GM12864 (cell line): ENCODE data around the gene PAPSS2.

ENCODE experiments used
- DNase-seq: peaks from one replicate; pipeline ENCODE4 v3.0.0-alpha.2; 2011; ENCODE audit warnings: low read depth
- H3K4me3 ChIP-seq: 2 replicates; pipeline ENCODE4 v1.5.1; 2011; ENCODE audit warnings: mild to moderate bottlenecking, low read depth, low read length, control low read depth
- TF ChIP-seq, protein P1 (sequence below): IDR thresholded peaks from 2 replicates; pipeline ENCODE4 v1.5.1; 2011; ENCODE audit warnings: low read depth, mild to moderate bottlenecking, moderate library complexity, low read length, control low read depth, inconsistent platforms; ENCODE audit errors: missing control alignments

Gene PAPSS2

DNA sequence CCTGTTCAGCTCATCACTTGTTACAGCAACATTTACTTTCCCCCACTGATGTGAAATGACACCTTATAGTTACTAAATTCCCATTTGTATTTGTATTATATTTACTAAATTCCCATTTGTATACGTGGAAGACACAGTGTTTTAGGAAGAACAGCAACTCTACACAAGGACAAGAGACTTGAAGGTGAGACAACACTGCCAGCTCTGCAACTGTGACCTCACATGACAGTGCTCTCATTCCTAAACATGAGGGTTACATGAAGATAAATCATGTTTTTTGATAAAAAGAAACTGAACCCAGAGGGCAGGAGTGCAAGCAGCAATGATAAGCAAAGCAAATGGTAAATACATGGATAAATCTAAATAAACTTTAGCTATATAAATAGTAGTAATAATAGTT, 98.0 kb downstream of the PAPSS2 start:
- TF ChIP-seq, protein P1, sequence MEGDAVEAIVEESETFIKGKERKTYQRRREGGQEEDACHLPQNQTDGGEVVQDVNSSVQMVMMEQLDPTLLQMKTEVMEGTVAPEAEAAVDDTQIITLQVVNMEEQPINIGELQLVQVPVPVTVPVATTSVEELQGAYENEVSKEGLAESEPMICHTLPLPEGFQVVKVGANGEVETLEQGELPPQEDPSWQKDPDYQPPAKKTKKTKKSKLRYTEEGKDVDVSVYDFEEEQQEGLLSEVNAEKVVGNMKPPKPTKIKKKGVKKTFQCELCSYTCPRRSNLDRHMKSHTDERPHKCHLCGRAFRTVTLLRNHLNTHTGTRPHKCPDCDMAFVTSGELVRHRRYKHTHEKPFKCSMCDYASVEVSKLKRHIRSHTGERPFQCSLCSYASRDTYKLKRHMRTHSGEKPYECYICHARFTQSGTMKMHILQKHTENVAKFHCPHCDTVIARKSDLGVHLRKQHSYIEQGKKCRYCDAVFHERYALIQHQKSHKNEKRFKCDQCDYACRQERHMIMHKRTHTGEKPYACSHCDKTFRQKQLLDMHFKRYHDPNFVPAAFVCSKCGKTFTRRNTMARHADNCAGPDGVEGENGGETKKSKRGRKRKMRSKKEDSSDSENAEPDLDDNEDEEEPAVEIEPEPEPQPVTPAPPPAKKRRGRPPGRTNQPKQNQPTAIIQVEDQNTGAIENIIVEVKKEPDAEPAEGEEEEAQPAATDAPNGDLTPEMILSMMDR = no peak
- no peak overlapping the region for H3K4me3 ChIP-seq
- DNase-seq = no peak

DNA sequence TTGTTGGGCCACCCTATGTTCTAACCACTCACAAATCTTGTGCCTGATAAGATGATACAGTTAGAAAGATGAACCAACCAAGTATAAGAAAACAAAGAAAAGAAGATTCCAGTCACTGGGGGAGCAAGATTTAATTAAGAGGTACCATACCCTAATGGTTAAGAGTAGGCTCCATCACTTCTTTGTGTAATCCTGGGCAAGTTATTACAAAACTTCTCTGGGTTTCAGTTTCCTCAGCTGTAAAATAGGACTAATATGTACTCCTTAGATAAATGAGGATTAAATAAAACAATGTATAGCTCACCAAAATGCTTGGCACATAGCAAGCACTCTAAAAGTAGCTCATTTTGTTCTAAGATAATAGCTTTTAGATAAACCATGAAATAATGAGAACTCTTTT, 99.9 kb downstream of the PAPSS2 start:
- TF ChIP-seq, protein P1 = no peak
- DNase-seq = no peak
- H3K4me3 ChIP-seq = no peak overlapping the region

DNA sequence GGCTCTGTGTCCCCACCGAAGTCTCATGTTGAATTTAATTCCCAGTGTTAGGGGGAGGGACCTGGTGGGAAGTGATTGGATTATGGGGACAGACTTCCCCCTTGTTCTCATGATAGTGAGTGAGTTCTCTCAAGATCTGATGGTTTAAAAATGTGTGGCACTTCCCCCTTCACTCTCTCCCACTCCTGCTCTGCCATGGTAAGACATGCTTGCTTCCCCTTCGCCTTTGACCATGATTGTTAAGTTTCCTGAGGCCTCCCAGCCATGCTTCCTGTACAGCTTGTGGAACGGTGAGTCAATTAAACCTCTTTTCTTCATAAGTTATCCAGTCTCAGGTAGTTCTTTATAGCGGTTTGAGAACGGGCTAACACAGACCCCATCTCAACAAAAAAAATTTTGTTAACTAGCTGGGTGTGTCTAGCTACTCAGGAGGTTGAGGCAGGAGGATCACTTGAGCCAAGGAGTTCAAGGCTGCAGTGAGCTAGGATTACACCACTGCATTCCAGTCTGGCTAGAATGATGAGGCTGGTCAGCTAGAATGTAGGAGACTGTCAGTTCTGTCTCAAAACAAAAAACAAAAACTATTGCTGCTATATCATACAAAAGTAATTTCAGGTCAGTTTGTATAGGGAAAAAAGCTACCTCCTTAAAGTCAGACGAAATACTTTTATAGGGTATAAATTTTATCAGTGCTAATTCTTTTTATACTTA, 100.7 kb downstream of the PAPSS2 start:
- no peak overlapping the region for H3K4me3 ChIP-seq
- TF ChIP-seq, protein P1 = no peak
- DNase-seq = no peak

DNA sequence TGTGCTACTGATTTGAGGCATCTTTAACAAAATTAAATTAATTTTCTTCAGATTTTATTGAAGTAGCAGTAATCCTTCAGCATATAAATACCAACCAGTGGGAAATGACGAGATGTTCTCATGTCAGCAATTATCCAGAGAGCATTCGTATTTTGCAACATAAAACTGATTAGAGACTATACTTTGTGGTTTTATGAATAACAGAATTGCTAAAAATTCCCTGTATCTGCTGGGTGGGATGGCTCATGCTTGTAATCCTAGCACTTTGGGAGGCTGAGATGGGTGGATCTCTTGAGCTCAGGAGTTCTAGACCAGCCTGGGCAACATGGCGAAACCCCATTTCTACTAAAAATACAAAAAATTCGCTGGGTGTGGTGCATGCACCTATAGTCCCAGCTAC, 101.5 kb downstream of the PAPSS2 start:
- TF ChIP-seq, protein P1 = no peak
- H3K4me3 ChIP-seq = no peak overlapping the region
- no peak for DNase-seq

DNA sequence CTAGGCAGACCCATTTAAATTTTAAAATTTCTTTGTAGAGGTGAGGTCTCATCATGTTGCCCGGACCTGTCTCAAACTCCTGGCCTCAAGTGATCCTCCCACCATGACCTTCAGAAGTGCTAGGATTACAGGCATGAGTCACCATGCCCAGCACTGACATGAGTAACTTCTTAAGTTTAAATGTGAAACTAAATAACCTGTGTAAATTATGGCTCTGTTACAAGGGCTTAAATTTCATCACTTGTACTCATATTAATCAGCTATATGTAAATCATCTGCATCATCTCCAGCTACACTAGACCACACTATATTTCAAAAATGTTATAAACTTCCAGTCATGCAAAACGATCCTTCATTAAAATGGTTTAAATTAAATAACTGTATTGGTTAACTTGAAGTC, 102.2 kb downstream of the PAPSS2 start:
- TF ChIP-seq, protein P1 = no peak
- no peak for DNase-seq
- H3K4me3 ChIP-seq = no peak overlapping the region

DNA sequence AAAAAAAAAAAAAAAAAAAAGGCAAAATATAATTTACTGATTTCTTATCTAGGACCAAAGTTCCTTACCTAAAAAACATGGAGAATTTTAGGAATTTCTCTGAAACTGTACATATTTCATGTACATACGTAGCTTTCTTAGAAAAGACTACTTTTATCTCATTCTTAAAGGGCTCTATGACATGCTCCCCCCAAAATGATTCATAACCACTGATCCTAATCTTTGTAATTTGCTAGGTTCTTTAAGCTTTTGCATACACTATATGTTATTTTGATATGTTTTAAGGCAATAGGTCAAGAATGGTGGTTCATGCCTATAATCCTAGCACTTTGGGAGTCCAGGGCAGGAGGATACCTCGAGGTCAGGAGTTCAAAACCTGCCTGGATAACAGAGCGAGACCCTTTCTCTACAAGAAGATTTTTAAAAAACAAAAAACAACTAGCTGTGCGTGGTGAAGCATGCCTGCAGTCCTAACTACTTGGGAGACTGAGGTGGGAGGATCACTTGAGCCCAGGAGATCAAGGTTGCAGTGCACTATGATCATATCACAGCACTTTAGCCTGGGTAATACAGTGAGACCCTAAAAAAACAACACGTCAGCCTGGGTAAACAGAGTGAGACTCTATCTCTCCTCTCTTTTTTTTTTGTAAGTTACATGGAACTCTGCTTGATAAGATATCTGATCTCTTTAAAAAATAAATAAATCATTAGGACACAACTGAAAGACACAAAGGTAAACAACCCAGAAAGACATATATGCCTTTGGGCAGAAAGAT, 103.6 kb downstream of the PAPSS2 start:
- TF ChIP-seq, protein P1 = no peak
- DNase-seq = no peak
- H3K4me3 ChIP-seq = no peak overlapping the region
